Adrenal gland (tissue), 12 donors: ENCODE data around the gene FBXO41. TPM values are rescaled to one million over a fixed set of nuclear protein-coding genes. Genes with fewer than 3 reads are reported as not detected.
A peak's percentile ranks its signal among the peaks of the same experiment; 100 is the strongest.

Experiments
- DNase-seq, 7 donors: peaks; one replicate each; pipeline ENCODE4 v3.0.0-alpha.2; 2019 to 2020
- H3K27ac ChIP-seq, 5 donors: fragments of 200-600 bp; sonication (generic) in 4 of 5; 1 replicate in 3 of 5; 2 replicates in 2 of 5; pipeline versions ENCODE4 v1.5.1 to v1.8.0; 2016 to 2020; ENCODE audit warnings: mild to moderate bottlenecking in 1 of 5
- H3K27me3 ChIP-seq: fragments of 200-600 bp; 2 replicates; pipeline ENCODE4 v1.8.0; 2021
- H3K36me3 ChIP-seq, 2 donors: fragments of 200-600 bp; replicated peaks in 1 of 2; 1 replicate in 1 of 2; 2 replicates in 1 of 2; pipeline versions ENCODE4 v1.5.1 to v1.8.0; 2018 to 2022
- H3K4me1 ChIP-seq, 2 donors: fragments of 200-600 bp; replicated peaks in 1 of 2; 1 replicate in 1 of 2; 2 replicates in 1 of 2; pipeline versions ENCODE4 v1.5.1 to v1.8.0; 2018 to 2021
- H3K4me3 ChIP-seq, 4 donors: fragments of 200-600 bp; sonication (generic) in 3 of 4; one replicate each; pipeline ENCODE4 v1.5.1; 2016 to 2018
- H3K9me3 ChIP-seq, 3 donors: fragments of 200-600 bp; sonication (generic) in 1 of 3; replicated peaks in 1 of 3; 1 replicate in 2 of 3; 2 replicates in 1 of 3; pipeline versions ENCODE4 v1.5.1 to v1.8.0; 2016 to 2021
- CTCF ChIP-seq, 6 experiments: fragments of 450-650 bp in 4 of 6; fragments of 200-600 bp in 2 of 6; sonication (generic) in 1 of 6; IDR thresholded peaks; 1 replicate in 5 of 6; 2 replicates in 1 of 6; pipeline versions ENCODE4 v1.5.1 to v1.8.0; 2016 to 2021; ENCODE audit warnings: antibody characterized with exemption in 6 of 6, mild to moderate bottlenecking in 2 of 6, moderate library complexity in 1 of 6
- POLR2A ChIP-seq, 2 donors: fragments of 450-650 bp; IDR thresholded peaks; one replicate each; pipeline ENCODE4 v1.6.1; 2017; ENCODE audit warnings: antibody characterized with exemption in 2 of 2, mild to moderate bottlenecking in 2 of 2, moderate library complexity in 1 of 2
- WGBS, 4 donors: extraction: QIAGEN DNeasy Blood & Tissue Kit in 2 of 4; methylation state at CpG; one replicate each; pipeline versions ENCODE4 v1.1.5 to v1.1.7; 2013 to 2017; 5-methylcytosine and 5-hydroxymethylcytosine counted together
- intact Hi-C, 2 donors: fragments of 100-400 bp; cut with DNase I; formaldehyde crosslinking; loops; one replicate each; pipeline versions ENCODE4 v1.14.1 to v1.15.0; 2022 to 2023
- polyA plus RNA-seq, 3 donors: library from polyadenylated mRNA; stranded (reverse); fragments of 200-250 nt in 2 of 3; fragments of 350-450 nt in 1 of 3; fragmentation: Illumina TruSeq in 1 of 3; extraction: RNeasy Lipid Tissue Mini Kit (QIAGEN cat#74804) in 1 of 3; gene quantifications; one replicate each; pipeline ENCODE4 v1.2.3, GENCODE V29; 2013 to 2014
- total RNA-seq, 9 donors: library from RNA; depleted of rRNA in 4 of 9; stranded (reverse); fragments of >200 nt in 4 of 9; fragments of 120-200 nt in 1 of 9; fragmentation: NEBNext Ultra II Directional in 1 of 9; extraction: Animal tissue kit (Norgen Biotek cat#: 25700) in 1 of 9; gene quantifications; one replicate each; pipeline versions ENCODE4 v1.1.0 to v1.2.4, GENCODE V29; 2013 to 2023
- donor health status: healthy with polysubstance abuse.
- donor health status: Bipolar disorder and iron deficiency.
- donor health status: DM: yes; HTN: yes; CAD: no.
- donor health status: DM: no; HTN: no; CAD: no.
- donor health status: DM: no; HTN: no; CAD: no.
- donor health status: DM: yes; HTN: yes; CAD: no.

FBXO41 gene
- total and polyA plus RNA-seq, 12 donors, result 1.8 to 12.0 (median 5.5) TPM

DNA sequence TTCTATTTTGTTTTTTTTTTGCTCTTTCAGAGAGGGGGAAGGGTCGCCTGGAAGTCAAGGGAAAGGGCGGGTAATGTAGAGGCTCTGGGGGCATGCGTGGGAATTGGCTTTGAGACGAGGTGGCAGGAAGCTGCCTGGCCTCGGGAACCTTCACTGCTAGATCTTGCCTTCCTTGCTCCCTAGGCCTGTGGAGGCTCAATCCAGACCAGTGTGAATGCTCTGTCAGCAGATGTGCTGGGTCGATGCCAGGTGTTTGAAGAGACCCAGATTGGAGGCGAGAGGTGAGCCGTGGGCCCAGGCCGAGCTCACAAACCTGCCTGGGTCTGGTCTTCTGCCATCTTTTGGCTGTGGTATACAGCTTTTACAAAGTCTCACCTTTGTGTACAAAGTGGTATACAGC is 34.6 kb downstream of the FBXO41 start:
- no peak for DNase-seq
- H3K36me3 ChIP-seq, result peaks cover 0 to 95% of the 10 kb centered on the region in 2 donors
- intact Hi-C loops, result no loop called here
- peak overlapping the region in 2 of 5 donors; percentile 36 to 60 for H3K27ac ChIP-seq
- no peaks in the 10 kb centered on the region for H3K27me3 ChIP-seq
- TF ChIP-seq CTCF (IDR thresholded peaks at IDR 0.05) (no peak), POLR2A (IDR thresholded peaks at IDR 0.05) (no peak)
- 72 to 85% (median 75%) methylated on average over 9 of the region's 9 CpGs for WGBS, 4 donors
- H3K4me1 ChIP-seq, result peaks cover 19 to 33% of the 10 kb centered on the region in 2 donors
- no peaks in the 10 kb centered on the region for H3K9me3 ChIP-seq
- H3K4me3 ChIP-seq, result no peak overlapping the region

DNA sequence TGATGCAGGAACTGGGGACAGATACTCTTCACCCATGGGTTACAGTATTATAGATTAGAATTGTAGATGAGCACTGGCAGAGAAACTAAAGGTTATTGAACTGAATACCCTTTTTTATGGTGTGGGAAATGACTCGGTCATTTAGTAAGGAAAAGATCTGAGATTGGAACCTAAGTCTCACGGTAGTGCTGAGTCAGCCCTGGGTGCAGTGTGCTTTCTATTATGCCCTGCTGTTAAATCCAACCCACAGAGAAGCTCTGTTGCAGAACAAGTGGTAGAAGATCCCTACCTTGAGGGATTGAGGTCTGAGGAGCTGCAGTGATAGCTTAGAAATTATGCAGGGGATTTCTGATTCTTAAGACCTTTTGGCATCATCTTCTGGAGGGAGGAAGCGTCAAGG is 37.4 kb downstream of the FBXO41 start:
- H3K9me3 ChIP-seq, result no peaks in the 10 kb centered on the region
- WGBS, 4 donors, result 51 to 72% (median 59%) methylated on average over 3 of the region's 3 CpGs
- DNase-seq, result no peak
- H3K4me1 ChIP-seq, result peaks cover 19 to 38% of the 10 kb centered on the region in 2 donors
- H3K27me3 ChIP-seq, result no peaks in the 10 kb centered on the region
- no peak overlapping the region for H3K4me3 ChIP-seq
- TF ChIP-seq CTCF (IDR thresholded peaks at IDR 0.05), result no peak
- TF ChIP-seq POLR2A (IDR thresholded peaks at IDR 0.05), result no peak
- peaks cover 0 to 95% of the 10 kb centered on the region in 2 donors for H3K36me3 ChIP-seq
- no peak overlapping the region for H3K27ac ChIP-seq
- intact Hi-C loops, result no loop called here

DNA sequence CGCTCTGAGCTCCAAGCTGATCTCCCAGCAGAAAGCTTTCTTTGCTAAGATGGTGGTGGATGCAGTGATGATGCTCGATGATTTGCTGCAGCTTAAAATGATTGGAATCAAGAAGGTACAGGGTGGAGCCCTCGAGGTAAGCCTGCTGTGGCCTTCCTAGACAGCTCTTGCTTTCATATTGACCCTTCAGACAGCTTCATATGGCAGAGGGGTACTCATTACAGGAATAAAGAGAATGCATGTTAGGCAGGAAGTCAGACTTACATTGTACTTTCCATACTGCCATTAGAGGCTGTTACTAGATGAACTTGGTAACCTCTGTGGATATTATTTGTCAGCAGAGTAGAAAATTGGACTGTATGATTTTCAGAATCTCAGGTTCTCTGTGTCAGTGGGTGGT is 39.7 kb downstream of the FBXO41 start:
- no peak for TF ChIP-seq POLR2A (IDR thresholded peaks at IDR 0.05)
- TF ChIP-seq CTCF (IDR thresholded peaks at IDR 0.05), result no peak
- DNase-seq, result no peak
- Histone ChIP-seq H3K27me3 (no peaks in the 10 kb centered on the region), H3K27ac (peak overlapping the region in 4 of 5 donors; percentile 5 to 50 (median 24)), H3K36me3 (peaks cover 0 to 81% of the 10 kb centered on the region in 2 donors), H3K4me3 (no peak overlapping the region), H3K9me3 (no peaks in the 10 kb centered on the region), H3K4me1 (peaks cover 22 to 29% of the 10 kb centered on the region in 2 donors)
- 71 to 78% (median 75%) methylated on average over 3 of the region's 3 CpGs for WGBS, 4 donors
- intact Hi-C loops, result no loop called here

DNA sequence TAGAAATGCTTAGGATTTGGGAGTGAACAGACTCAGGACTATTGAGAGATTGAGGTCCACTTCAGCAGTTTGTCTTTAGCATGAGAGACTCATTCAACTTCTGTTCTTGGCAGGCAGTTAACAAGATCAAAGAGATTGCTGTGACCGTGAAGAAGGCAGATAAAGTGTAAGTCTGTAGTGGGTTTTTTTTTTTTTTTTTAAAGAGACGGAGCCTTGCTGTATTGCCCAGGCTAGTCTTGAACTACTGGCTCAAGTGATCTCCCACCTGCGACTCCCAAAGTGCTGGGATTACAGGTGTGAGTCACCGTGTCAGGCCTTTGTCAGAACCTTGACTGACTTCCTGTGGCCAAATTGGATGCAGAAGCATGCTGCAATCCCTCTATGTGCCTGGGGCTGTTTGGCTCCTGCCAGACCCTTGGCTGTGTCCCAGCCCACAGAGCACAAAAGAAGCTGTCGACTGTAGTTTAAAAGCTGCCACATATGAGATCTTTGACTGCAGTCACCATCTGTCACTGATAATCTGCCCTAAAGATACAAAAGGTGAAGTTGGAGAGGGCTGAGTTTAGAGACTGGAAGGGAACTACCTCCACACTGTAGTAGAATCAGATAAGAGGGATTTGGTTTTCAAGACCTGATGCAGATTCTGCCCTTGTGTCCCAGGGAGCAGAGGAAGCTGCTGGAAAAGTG is 40.3 kb downstream of the FBXO41 start:
- Histone ChIP-seq H3K27ac (peak overlapping the region in 4 of 5 donors; percentile 5 to 50 (median 24)), H3K4me3 (no peak overlapping the region), H3K4me1 (peaks cover 28 to 35% of the 10 kb centered on the region in 2 donors), H3K9me3 (no peaks in the 10 kb centered on the region), H3K27me3 (no peaks in the 10 kb centered on the region), H3K36me3 (peaks cover 0 to 76% of the 10 kb centered on the region in 2 donors)
- peak in 6 of 7 donors; percentile 67 to 90 (median 78) for DNase-seq
- intact Hi-C loops, result no loop called here
- no peak for TF ChIP-seq POLR2A (IDR thresholded peaks at IDR 0.05)
- TF ChIP-seq CTCF (IDR thresholded peaks at IDR 0.05), result no peak
- WGBS, 4 donors, result 22 to 47% (median 30%) methylated on average over 4 to 5 of the region's 5 CpGs
